ENCODE data around the gene U2AF1L4. TPM values are rescaled to one million over a fixed set of nuclear protein-coding genes. Genes with fewer than 3 reads are reported as not detected.

The U2AF1L4 gene
- not detected for total RNA-seq

GRCh38 chr19:35745328-35746086 is at the start of gene U2AF1L4, which contains the start of gene PSENEN:
Gene U2AF1L4, minus strand, starts transcription at chr19:35745418. Its CDS starts 27 bp downstream, at chr19:35745391.
Gene PSENEN, plus strand, starts transcription at chr19:35745651. Its CDS starts 280 bp downstream, at chr19:35745931.
- intact Hi-C loops (cut with DNase I) = loop anchor here (2.0 to 10.0 kb wide), 5 partner anchors 29 to 601 kb away; partner anchors contain the start of genes ARHGAP33, FXYD7, OVOL3 and POLR2I
- Histone ChIP-seq H3K4me1 (peaks cover 5 to 33% of the 10 kb centered on the region in 2 donors), H3K27ac (peak within 1 kb of the TSS; percentile 99 to 100), H3K9me3 (no peaks in the 10 kb centered on the region), H3K27me3 (no peaks in the 10 kb centered on the region), H3K4me3 (peak within 1 kb of the TSS; percentile 74 to 92), H3K36me3 (no peaks in the 10 kb centered on the region)
- DNase-seq (ENCODE audit: low spot score in 2 of 2) = peak; percentile 96 to 100
- no peak for TF ChIP-seq CTCF (IDR thresholded peaks at IDR 0.05)

- intact Hi-C loops (cut with DNase I) = no loop called here
- no peak for TF ChIP-seq CTCF (IDR thresholded peaks at IDR 0.05)
- no peaks in the 10 kb centered on the region for H3K4me1 ChIP-seq
- H3K9me3 ChIP-seq = no peaks in the 10 kb centered on the region
- H3K27me3 ChIP-seq = no peaks in the 10 kb centered on the region
- H3K36me3 ChIP-seq = no peaks in the 10 kb centered on the region
- no peak overlapping the region for H3K27ac ChIP-seq
- DNase-seq (ENCODE audit: low spot score in 2 of 2) = no peak
- H3K4me3 ChIP-seq = no peak overlapping the region
Measured at GRCh38 chr19:35793381-35794165, 48.4 kb upstream of the U2AF1L4 start.

GRCh38 chr19:35792888-35793287 is 47.7 kb upstream of the U2AF1L4 start:
- H3K4me3 ChIP-seq = no peak overlapping the region
- H3K27ac ChIP-seq = no peak overlapping the region
- intact Hi-C loops (cut with DNase I) = no loop called here
- no peak for TF ChIP-seq CTCF (IDR thresholded peaks at IDR 0.05)
- H3K36me3 ChIP-seq = no peaks in the 10 kb centered on the region
- no peaks in the 10 kb centered on the region for H3K4me1 ChIP-seq
- no peaks in the 10 kb centered on the region for H3K27me3 ChIP-seq
- DNase-seq (ENCODE audit: low spot score in 2 of 2) = no peak
- H3K9me3 ChIP-seq = no peaks in the 10 kb centered on the region

GRCh38 chr19:35792312-35792711 is 47.1 kb upstream of the U2AF1L4 start:
- DNase-seq (ENCODE audit: low spot score in 2 of 2) = no peak
- Histone ChIP-seq H3K4me1 (no peaks in the 10 kb centered on the region), H3K4me3 (no peak overlapping the region), H3K9me3 (no peaks in the 10 kb centered on the region), H3K36me3 (peaks cover 0 to under 1% of the 10 kb centered on the region in 2 donors), H3K27ac (no peak overlapping the region), H3K27me3 (no peaks in the 10 kb centered on the region)
- intact Hi-C loops (cut with DNase I) = no loop called here
- TF ChIP-seq CTCF (IDR thresholded peaks at IDR 0.05) = no peak

- H3K36me3 ChIP-seq = peaks cover 0 to 5% of the 10 kb centered on the region in 2 donors
- H3K27me3 ChIP-seq = no peaks in the 10 kb centered on the region
- no peak for DNase-seq (ENCODE audit: low spot score in 2 of 2)
- no peaks in the 10 kb centered on the region for H3K4me1 ChIP-seq
- intact Hi-C loops (cut with DNase I) = no loop called here
- no peaks in the 10 kb centered on the region for H3K9me3 ChIP-seq
- H3K4me3 ChIP-seq = no peak overlapping the region
- no peak overlapping the region for H3K27ac ChIP-seq
- no peak for TF ChIP-seq CTCF (IDR thresholded peaks at IDR 0.05)
Measured at GRCh38 chr19:35791814-35792279, 46.6 kb upstream of the U2AF1L4 start.

Measured in ascending aorta (tissue), 2 donors.